KMS-11 (cell line): ENCODE measurements around the gene TMEM203.

Source experiments
- H2AFZ ChIP-seq: fragments of 200-600 bp; sonication (generic); 2 replicates; pipeline ENCODE4 v1.6.1; 2016; ENCODE audit warnings: antibody characterized with exemption, mixed run types, low read depth
- H3K27ac ChIP-seq: fragments of 200-600 bp; sonication (generic); 2 replicates; pipeline ENCODE4 v1.6.1; 2016; ENCODE audit warnings: mild to moderate bottlenecking, mixed run types
- H3K27me3 ChIP-seq: fragments of 200-600 bp; sonication (generic); 2 replicates; pipeline ENCODE4 v1.6.1; 2017; ENCODE audit warnings: mild to moderate bottlenecking, low read depth, mixed run types, moderate library complexity; ENCODE audit not compliant: insufficient read depth
- H3K36me3 ChIP-seq: fragments of 200-600 bp; sonication (generic); 2 replicates; pipeline ENCODE4 v1.6.1; 2017; ENCODE audit warnings: mild to moderate bottlenecking, mixed run types; ENCODE audit not compliant: insufficient read depth
- H3K4me1 ChIP-seq: fragments of 200-600 bp; sonication (generic); 2 replicates; pipeline ENCODE4 v1.6.1; 2016; ENCODE audit warnings: mild to moderate bottlenecking, low read depth, mixed run types; ENCODE audit not compliant: poor library complexity, severe bottlenecking
- H3K4me2 ChIP-seq: fragments of 200-600 bp; sonication (generic); 2 replicates; pipeline ENCODE4 v1.7.0; 2016; ENCODE audit warnings: mild to moderate bottlenecking, mixed run types
- H3K4me3 ChIP-seq: fragments of 200-600 bp; sonication (generic); IDR thresholded peaks from 2 replicates; pipeline ENCODE4 v1.6.1; 2017; ENCODE audit warnings: low read depth, low read length, mixed read lengths; ENCODE audit not compliant: insufficient read depth
- H3K79me2 ChIP-seq: fragments of 200-600 bp; sonication (generic); 2 replicates; pipeline ENCODE4 v1.6.1; 2016; ENCODE audit warnings: low read depth, mixed run types; ENCODE audit not compliant: insufficient read depth
- H3K9ac ChIP-seq: fragments of 200-600 bp; sonication (generic); 2 replicates; pipeline ENCODE4 v1.6.1; 2016; ENCODE audit warnings: mild to moderate bottlenecking, mixed run types
- H4K20me1 ChIP-seq: fragments of 200-600 bp; sonication (generic); 2 replicates; pipeline ENCODE4 v1.6.1; 2016; ENCODE audit warnings: mild to moderate bottlenecking, mixed run types; ENCODE audit not compliant: insufficient read depth
- CTCF ChIP-seq: fragments of 200-600 bp; sonication (generic); conservative IDR thresholded peaks from 2 replicates; pipeline ENCODE4 v1.6.1; 2017; ENCODE audit warnings: low read depth, mild to moderate bottlenecking, antibody characterized with exemption, low read length, moderate library complexity, mixed read lengths

TMEM203 gene

GRCh38 chr9:137228506-137228967 lies 23.1 kb upstream of the TMEM203 start:
- Histone ChIP-seq H2AFZ (no peak overlapping the region), H3K4me3 (no peak overlapping the region), H3K4me1 (peaks cover 6% of the 10 kb centered on the region), H3K27me3 (peaks cover 42% of the 10 kb centered on the region), H3K4me2 (no peak overlapping the region), H4K20me1 (no peaks in the 10 kb centered on the region), H3K9ac (no peak overlapping the region), H3K79me2 (no peaks in the 10 kb centered on the region), H3K36me3 (no peaks in the 10 kb centered on the region), H3K27ac (no peak overlapping the region)
- no peak for TF ChIP-seq CTCF

- peaks cover 7% of the 10 kb centered on the region for H3K4me1 ChIP-seq
- H3K4me3 ChIP-seq: no peak overlapping the region
- H2AFZ ChIP-seq: no peak overlapping the region
- no peaks in the 10 kb centered on the region for H3K36me3 ChIP-seq
- no peak overlapping the region for H3K9ac ChIP-seq
- H3K27me3 ChIP-seq: peaks cover 38% of the 10 kb centered on the region
- H4K20me1 ChIP-seq: no peaks in the 10 kb centered on the region
- no peak overlapping the region for H3K27ac ChIP-seq
- TF ChIP-seq CTCF: no peak
- H3K4me2 ChIP-seq: no peak overlapping the region
- no peaks in the 10 kb centered on the region for H3K79me2 ChIP-seq
Observed at GRCh38 chr9:137227853-137228505, 22.5 kb upstream of the TMEM203 start.

DNA sequence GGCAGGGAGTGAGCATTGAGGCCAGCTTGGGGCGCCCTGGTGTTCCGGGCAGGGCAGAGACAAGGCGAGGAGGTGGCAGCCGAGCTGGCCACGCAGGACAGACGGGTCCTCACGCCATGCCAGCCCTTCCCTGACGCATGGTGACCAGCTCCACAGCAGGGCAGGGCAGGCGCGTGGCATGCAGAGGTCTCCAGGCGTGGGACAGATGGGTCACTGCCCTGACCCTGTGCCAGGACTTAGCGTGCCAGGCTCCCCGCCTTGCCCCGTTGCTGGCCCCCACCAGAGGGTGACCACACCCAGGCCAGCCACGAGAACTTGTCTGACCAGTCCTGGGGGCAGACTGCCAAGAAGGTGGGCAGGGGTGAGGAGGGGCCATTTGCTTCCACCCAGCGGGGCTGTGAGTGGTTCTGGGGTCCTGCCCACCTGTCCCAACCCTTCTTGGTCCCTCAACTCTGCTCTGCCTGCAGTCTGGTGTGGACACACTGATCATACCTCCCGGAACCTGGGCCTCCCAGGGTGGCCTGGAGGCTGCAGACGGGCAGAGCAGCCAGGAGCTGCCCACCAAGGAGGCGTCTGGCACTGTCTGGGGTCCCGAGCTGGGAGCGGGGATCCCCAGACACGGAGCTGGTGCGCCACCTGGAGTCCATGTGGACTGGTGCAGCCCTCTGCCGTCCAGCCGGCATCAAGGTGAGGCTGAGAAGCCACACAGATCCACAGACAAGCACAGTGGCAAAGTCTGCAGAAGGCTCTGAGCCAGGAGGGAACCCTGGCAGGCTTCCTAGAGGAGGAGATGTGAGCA lies 21.8 kb upstream of the TMEM203 start, which contains the start of gene RNF224:
RNF224 (plus strand) TSS at position 449 of the 799 bp plus-strand sequence. CDS start 834 bp downstream, outside the sequence.
- no peak within 1 kb of the TSS; the same call in 1 of the 2 replicates for H2AFZ ChIP-seq
- TF ChIP-seq CTCF: peak; percentile 95
- H3K4me1 ChIP-seq: peaks cover 10% of the 10 kb centered on the region
- no peak within 1 kb of the TSS for H3K4me2 ChIP-seq
- H3K4me3 ChIP-seq: no peak within 1 kb of the TSS
- H3K36me3 ChIP-seq: no peaks in the 10 kb centered on the region
- H3K79me2 ChIP-seq: no peaks in the 10 kb centered on the region
- H3K9ac ChIP-seq: no peak within 1 kb of the TSS
- no peak within 1 kb of the TSS for H3K27ac ChIP-seq
- H4K20me1 ChIP-seq: no peaks in the 10 kb centered on the region
- H3K27me3 ChIP-seq: peaks cover 33% of the 10 kb centered on the region

DNA sequence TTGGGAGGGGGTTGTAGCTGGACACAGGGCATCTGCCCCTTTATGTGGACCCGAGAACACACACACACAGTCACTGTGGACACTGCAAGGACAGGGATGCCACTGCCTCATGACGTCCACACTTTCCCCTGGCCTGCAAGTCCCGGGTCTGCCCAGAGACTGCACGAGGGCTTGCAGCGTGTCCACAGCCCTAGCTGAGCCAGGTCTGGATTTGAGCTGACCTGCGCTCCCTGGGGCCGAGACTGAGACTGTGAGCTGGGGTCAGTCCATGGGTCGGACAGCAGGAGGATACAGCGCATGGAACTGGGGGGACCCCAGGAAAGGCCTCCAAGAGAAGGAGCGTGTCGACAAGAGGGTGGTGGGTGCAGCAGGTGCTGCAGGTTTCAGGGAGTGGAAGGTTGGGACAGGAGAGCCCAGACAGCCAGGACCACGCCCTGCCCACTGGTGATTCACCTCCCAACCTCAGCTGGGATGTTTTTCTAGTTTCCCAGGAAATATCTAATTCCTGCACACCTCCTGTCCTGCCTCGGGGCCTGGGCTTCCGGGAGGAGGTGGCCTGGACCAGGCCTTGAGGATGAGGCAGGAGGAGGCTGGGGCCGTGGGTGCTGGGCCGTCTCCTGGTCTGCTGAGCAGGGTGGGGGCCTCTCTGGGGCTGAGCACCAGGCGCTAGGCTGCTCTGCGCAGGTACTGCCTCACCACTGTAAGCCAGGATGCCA lies 21.0 kb upstream of the TMEM203 start:
- H3K27me3 ChIP-seq: peaks cover 26% of the 10 kb centered on the region
- no peak overlapping the region for H3K4me3 ChIP-seq
- no peaks in the 10 kb centered on the region for H4K20me1 ChIP-seq
- H3K27ac ChIP-seq: no peak overlapping the region
- H2AFZ ChIP-seq: no peak overlapping the region
- no peak for TF ChIP-seq CTCF
- H3K4me1 ChIP-seq: peaks cover 10% of the 10 kb centered on the region
- H3K4me2 ChIP-seq: no peak overlapping the region
- H3K9ac ChIP-seq: no peak overlapping the region
- no peaks in the 10 kb centered on the region for H3K36me3 ChIP-seq
- no peaks in the 10 kb centered on the region for H3K79me2 ChIP-seq
